HG03103 (cell line): ENCODE results near the gene FAM124A.

ENCODE experiments used
- ATAC-seq: cut with Tn5 transposase; IDR thresholded peaks from one replicate; pipeline ENCODE4 v1.9.1; 2021; ENCODE audit warnings: low read depth; ENCODE audit not compliant: unreplicated experiment

The FAM124A gene

GRCh38 chr13:51220706-51221105, 1.5 kb upstream of the FAM124A start:
- ATAC-seq: no peak

- no peak for ATAC-seq
These were observed 1.1 kb upstream of the FAM124A start for GRCh38 chr13:51221108-51221507.

GRCh38 chr13:51221674-51222036, 543 bp upstream of the FAM124A start:
- ATAC-seq: no peak

- no peak for ATAC-seq
These were observed 725 bp downstream of the FAM124A start for GRCh38 chr13:51222686-51223559.

GRCh38 chr13:51223560-51224270, 1.5 kb downstream of the FAM124A start:
- ATAC-seq: no peak

GRCh38 chr13:51225029-51225428, 2.8 kb downstream of the FAM124A start:
- ATAC-seq: no peak

GRCh38 chr13:51227404-51227803, 5.2 kb downstream of the FAM124A start:
- ATAC-seq: no peak

GRCh38 chr13:51229101-51229719, 7.0 kb downstream of the FAM124A start:
- no peak for ATAC-seq

GRCh38 chr13:51229731-51230130, 7.5 kb downstream of the FAM124A start:
- ATAC-seq: no peak

GRCh38 chr13:51230477-51231105, 8.4 kb downstream of the FAM124A start:
- ATAC-seq: no peak

- no peak for ATAC-seq
These were observed 9.3 kb downstream of the FAM124A start for GRCh38 chr13:51231456-51231855.

- no peak for ATAC-seq
These were observed 10.1 kb downstream of the FAM124A start for GRCh38 chr13:51232328-51232727.

- no peak for ATAC-seq
These were observed 11.1 kb downstream of the FAM124A start for GRCh38 chr13:51233117-51233826.

- no peak for ATAC-seq
These were observed 12.5 kb downstream of the FAM124A start for GRCh38 chr13:51234676-51235075.

- no peak for ATAC-seq
These were observed 13.0 kb downstream of the FAM124A start for GRCh38 chr13:51235186-51235585.

- no peak for ATAC-seq
These were observed 13.7 kb downstream of the FAM124A start for GRCh38 chr13:51235756-51236490.

GRCh38 chr13:51236491-51236792, 14.2 kb downstream of the FAM124A start:
- no peak for ATAC-seq

- no peak for ATAC-seq
These were observed 15.2 kb downstream of the FAM124A start for GRCh38 chr13:51237386-51237785.

- ATAC-seq: no peak
These were observed 15.7 kb downstream of the FAM124A start for GRCh38 chr13:51237887-51238286.

GRCh38 chr13:51240178-51240577, 18.0 kb downstream of the FAM124A start:
- no peak for ATAC-seq
